ENCODE data around the gene CFAP299. TPM values are rescaled to one million over a fixed set of nuclear protein-coding genes. Genes with fewer than 3 reads are reported as not detected.
"Not testable (repeated sequence)": the region's sequence is repeated elsewhere in the genome, so short reads cannot be mapped to it uniquely, and the experiment has no call there.

Gene CFAP299
- total RNA-seq, 2 experiments from 2014 or later: not detected

DNA sequence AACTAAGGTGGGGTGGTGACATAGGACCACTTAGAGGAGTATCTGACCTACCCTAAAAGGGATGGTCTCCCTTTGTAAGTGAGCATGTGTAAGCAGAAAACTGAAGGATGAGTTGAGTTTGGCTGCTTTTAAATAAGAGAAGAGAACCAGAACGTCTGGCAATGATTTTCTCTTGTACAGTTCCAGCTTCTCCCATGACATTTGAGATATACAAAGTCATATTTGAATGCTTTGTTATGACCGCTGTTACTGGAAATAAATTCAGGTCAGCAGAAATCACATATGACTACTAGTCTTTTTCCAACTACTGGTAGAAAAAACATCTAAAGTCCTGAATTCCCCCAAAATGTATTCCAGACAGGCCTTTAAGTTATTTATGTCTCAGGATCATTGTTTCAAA lies 381.7 kb downstream of the CFAP299 start:
- POLR2A ChIA-PET: no interaction called here
- Mint-ChIP-seq H3K4me3 (no peak overlapping the region), H3K27me3 (ENCODE audit: low read depth) (no peaks in the 10 kb centered on the region), H3K9me3 (ENCODE audit: insufficient read depth) (peaks cover 7% of the 10 kb centered on the region), H3K4me1 (ENCODE audit: low read depth) (no peaks in the 10 kb centered on the region), H3K27ac (no peak overlapping the region), H3K36me3 (ENCODE audit: low read depth) (no peaks in the 10 kb centered on the region)
- CTCF ChIA-PET: no interaction called here
- ATAC-seq (no peak), DNase-seq (no peak)

DNA sequence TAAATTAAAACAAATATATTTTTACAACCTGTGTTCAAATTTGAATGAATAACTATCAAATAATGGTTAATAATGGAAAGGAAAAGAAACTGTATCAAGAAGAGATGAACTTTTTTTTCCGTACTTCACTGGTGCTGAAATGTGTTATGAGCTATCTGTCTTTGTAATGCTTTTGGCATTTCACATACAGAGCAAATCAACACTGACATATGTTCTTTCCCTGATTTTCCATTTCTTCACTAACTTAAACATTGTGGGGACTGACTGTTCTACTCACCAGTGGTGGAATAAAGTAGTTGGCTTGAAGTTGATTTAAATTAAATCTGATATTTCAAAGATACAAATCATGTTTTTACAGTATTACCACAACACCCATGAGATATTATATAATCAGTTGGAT lies 390.9 kb downstream of the CFAP299 start:
- H3K27me3 Mint-ChIP-seq (ENCODE audit: low read depth): no peaks in the 10 kb centered on the region
- no peak overlapping the region for H3K27ac Mint-ChIP-seq
- POLR2A ChIA-PET: no interaction called here

DNA sequence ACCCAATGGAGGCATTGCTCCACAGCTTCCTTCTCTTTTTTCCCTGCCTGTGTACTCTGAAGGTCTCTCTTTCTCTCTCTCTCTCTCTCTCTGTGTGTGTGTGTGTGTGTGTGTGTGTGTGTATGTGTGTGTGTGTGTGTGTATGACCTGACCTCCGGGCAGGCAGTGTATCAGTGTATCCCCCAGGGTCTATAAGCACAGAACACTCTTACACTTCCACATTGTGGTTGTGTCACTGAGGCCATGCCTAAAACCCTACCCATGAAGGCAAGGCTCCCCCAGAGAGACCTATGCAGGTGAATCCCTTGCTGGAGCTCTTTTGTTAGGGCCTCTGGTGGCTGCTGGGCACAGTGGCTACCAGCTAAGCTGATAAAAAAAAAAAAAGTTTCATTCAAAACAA lies 394.6 kb downstream of the CFAP299 start:
- ATAC-seq: no peak

More for the DNA sequence above, 390.9 kb downstream of the CFAP299 start:
- no peaks in the 10 kb centered on the region for H3K36me3 Mint-ChIP-seq (ENCODE audit: low read depth)
- H3K9me3 Mint-ChIP-seq (ENCODE audit: insufficient read depth): no peaks in the 10 kb centered on the region
- no peak for ATAC-seq
- no peak overlapping the region for H3K4me3 Mint-ChIP-seq
- DNase-seq: no peak
- CTCF ChIA-PET: no interaction called here
- no peaks in the 10 kb centered on the region for H3K4me1 Mint-ChIP-seq (ENCODE audit: low read depth)

DNA sequence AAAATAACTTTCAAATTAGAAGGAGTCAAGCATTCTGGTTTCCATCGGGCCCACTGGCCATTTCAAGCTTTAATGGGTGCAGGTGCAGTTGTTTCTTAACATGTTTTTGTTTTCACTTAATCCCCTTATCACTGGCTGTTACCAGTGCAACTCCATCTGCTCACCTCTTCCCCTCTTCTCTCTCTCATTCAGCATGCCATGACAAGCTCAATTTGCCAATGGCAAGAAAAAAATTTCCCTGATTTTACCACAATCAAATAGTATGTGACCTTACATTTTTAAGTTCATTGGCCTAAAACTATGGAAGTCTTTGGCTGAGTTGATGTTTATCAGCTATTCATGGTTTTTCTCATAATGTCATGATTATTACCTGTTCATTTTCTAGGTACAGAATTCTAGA lies 395.9 kb downstream of the CFAP299 start:
- CTCF ChIA-PET: no interaction called here

More for the DNA sequence above, 394.6 kb downstream of the CFAP299 start:
- peaks cover 2% of the 10 kb centered on the region for H3K9me3 Mint-ChIP-seq (ENCODE audit: insufficient read depth)
- POLR2A ChIA-PET: no interaction called here
- H3K27me3 Mint-ChIP-seq (ENCODE audit: low read depth): no peaks in the 10 kb centered on the region
- no peak overlapping the region for H3K27ac Mint-ChIP-seq
- CTCF ChIA-PET: no interaction called here
- no peaks in the 10 kb centered on the region for H3K4me1 Mint-ChIP-seq (ENCODE audit: low read depth)
- DNase-seq: no peak
- H3K4me3 Mint-ChIP-seq: no peak overlapping the region
- no peaks in the 10 kb centered on the region for H3K36me3 Mint-ChIP-seq (ENCODE audit: low read depth)

GRCh38 chr4:80732010-80732409 lies 396.5 kb downstream of the CFAP299 start:
- Mint-ChIP-seq H3K27ac (no peak overlapping the region), H3K9me3 (ENCODE audit: insufficient read depth) (peaks cover 6% of the 10 kb centered on the region), H3K27me3 (ENCODE audit: low read depth) (no peaks in the 10 kb centered on the region), H3K36me3 (ENCODE audit: low read depth) (no peaks in the 10 kb centered on the region), H3K4me3 (no peak overlapping the region), H3K4me1 (ENCODE audit: low read depth) (no peaks in the 10 kb centered on the region)
- DNase-seq (no peak), ATAC-seq (no peak)
- CTCF ChIA-PET: no interaction called here
- POLR2A ChIA-PET: no interaction called here

More for the DNA sequence above, 395.9 kb downstream of the CFAP299 start:
- ATAC-seq (no peak), DNase-seq (no peak)
- H3K27ac Mint-ChIP-seq: no peak overlapping the region
- no peak overlapping the region for H3K4me3 Mint-ChIP-seq
- peaks cover 6% of the 10 kb centered on the region for H3K9me3 Mint-ChIP-seq (ENCODE audit: insufficient read depth)
- no peaks in the 10 kb centered on the region for H3K36me3 Mint-ChIP-seq (ENCODE audit: low read depth)
- H3K27me3 Mint-ChIP-seq (ENCODE audit: low read depth): no peaks in the 10 kb centered on the region
- POLR2A ChIA-PET: no interaction called here
- H3K4me1 Mint-ChIP-seq (ENCODE audit: low read depth): no peaks in the 10 kb centered on the region

DNA sequence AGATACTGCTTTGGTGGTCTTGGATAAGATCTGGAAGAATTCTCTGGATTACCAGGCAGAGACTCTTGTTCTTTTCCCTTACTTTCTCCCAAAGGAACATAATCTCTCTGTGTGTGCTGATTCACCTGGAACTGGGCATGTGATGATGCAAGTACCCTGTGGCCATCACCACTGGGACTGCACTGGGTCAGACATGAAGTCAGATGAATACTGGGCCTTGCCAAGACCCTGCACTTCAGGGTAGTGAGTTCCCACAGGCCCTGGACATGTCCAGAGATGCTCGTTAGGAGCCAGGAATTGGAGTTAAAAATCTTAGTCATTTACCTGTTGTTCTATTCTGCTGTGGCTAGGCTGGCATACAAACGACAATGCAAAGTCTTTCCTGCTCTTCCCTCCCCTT lies 404.8 kb downstream of the CFAP299 start:
- Mint-ChIP-seq H3K4me1 (ENCODE audit: low read depth) (no peaks in the 10 kb centered on the region), H3K27me3 (ENCODE audit: low read depth) (no peaks in the 10 kb centered on the region), H3K4me3 (no peak overlapping the region), H3K9me3 (ENCODE audit: insufficient read depth) (peaks cover 22% of the 10 kb centered on the region), H3K27ac (no peak overlapping the region), H3K36me3 (ENCODE audit: low read depth) (no peaks in the 10 kb centered on the region)
- no peak for ATAC-seq
- ChIA-PET POLR2A (no interaction called here), CTCF (no interaction called here)
- DNase-seq: no peak

- H3K9me3 Mint-ChIP-seq (ENCODE audit: insufficient read depth); H3K4me1 Mint-ChIP-seq (ENCODE audit: low read depth); POLR2A ChIA-PET; CTCF ChIA-PET; H3K27ac Mint-ChIP-seq; H3K36me3 Mint-ChIP-seq (ENCODE audit: low read depth); ATAC-seq; DNase-seq; H3K4me3 Mint-ChIP-seq; H3K27me3 Mint-ChIP-seq (ENCODE audit: low read depth): not testable (repeated sequence)
Measured at GRCh38 chr4:80749558-80749957, 414.0 kb downstream of the CFAP299 start.

DNA sequence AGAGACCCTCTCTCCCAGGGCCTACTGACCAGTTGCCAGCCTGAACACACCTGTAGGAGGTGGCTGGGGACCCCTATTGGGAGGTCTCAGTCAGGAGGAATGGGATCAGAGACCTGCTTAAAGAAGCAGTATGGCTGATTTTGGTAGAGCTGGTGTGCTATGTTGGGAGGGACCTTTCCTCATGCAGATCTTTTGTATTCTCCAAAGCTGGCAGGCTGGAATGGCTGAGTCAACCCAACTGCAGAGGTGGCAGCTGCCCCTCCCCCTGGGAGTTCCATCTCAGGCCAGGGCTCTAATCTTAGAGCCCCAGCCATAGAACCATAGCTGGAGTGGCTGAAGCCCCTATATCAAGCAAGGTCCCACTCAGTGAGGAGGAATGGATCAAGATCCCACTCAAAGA lies 415.7 kb downstream of the CFAP299 start:
- no peaks in the 10 kb centered on the region for H3K9me3 Mint-ChIP-seq (ENCODE audit: insufficient read depth)
- no peaks in the 10 kb centered on the region for H3K36me3 Mint-ChIP-seq (ENCODE audit: low read depth)
- H3K4me3 Mint-ChIP-seq: no peak overlapping the region
- CTCF ChIA-PET: no interaction called here
- H3K27ac Mint-ChIP-seq: no peak overlapping the region
- no peaks in the 10 kb centered on the region for H3K4me1 Mint-ChIP-seq (ENCODE audit: low read depth)
- POLR2A ChIA-PET: no interaction called here
- no peaks in the 10 kb centered on the region for H3K27me3 Mint-ChIP-seq (ENCODE audit: low read depth)
- no peak for ATAC-seq
- no peak for DNase-seq

DNA sequence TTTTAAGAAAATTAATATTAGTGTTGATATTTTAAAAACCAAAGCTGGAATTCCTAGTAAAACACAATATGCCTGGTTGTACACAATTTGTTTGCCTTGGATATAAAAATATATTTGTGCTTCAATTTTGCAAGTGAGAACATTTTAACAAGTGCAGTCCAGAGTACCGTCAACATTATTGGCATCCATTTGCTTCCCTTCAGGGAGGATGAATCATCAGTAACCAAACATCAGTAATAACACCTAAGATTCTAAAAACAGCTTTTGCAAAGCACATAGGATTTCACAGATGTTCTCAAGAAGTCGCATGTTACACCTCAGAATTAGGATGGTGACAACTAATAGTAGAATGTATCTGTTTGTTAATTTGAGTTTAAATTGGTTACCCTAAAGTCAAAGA lies 432.4 kb downstream of the CFAP299 start:
- CTCF ChIA-PET: no interaction called here
- POLR2A ChIA-PET: no interaction called here
- no peaks in the 10 kb centered on the region for H3K9me3 Mint-ChIP-seq (ENCODE audit: insufficient read depth)
- ATAC-seq (no peak), DNase-seq (no peak)
- H3K4me3 Mint-ChIP-seq: no peak overlapping the region
- H3K27me3 Mint-ChIP-seq (ENCODE audit: low read depth): no peaks in the 10 kb centered on the region
- no peak overlapping the region for H3K27ac Mint-ChIP-seq
- H3K36me3 Mint-ChIP-seq (ENCODE audit: low read depth): no peaks in the 10 kb centered on the region
- no peaks in the 10 kb centered on the region for H3K4me1 Mint-ChIP-seq (ENCODE audit: low read depth)

- ATAC-seq (no peak), DNase-seq (no peak)
- ChIA-PET CTCF (no interaction called here), POLR2A (no interaction called here)
- no peak overlapping the region for H3K27ac Mint-ChIP-seq
- no peaks in the 10 kb centered on the region for H3K36me3 Mint-ChIP-seq (ENCODE audit: low read depth)
- H3K4me3 Mint-ChIP-seq: no peak overlapping the region
- H3K4me1 Mint-ChIP-seq (ENCODE audit: low read depth): no peaks in the 10 kb centered on the region
- H3K9me3 Mint-ChIP-seq (ENCODE audit: insufficient read depth): no peaks in the 10 kb centered on the region
- no peaks in the 10 kb centered on the region for H3K27me3 Mint-ChIP-seq (ENCODE audit: low read depth)
Measured at GRCh38 chr4:80776168-80776567, 440.6 kb downstream of the CFAP299 start.

- Mint-ChIP-seq H3K4me3 (no peak overlapping the region), H3K27ac (no peak overlapping the region), H3K9me3 (ENCODE audit: insufficient read depth) (no peaks in the 10 kb centered on the region), H3K27me3 (ENCODE audit: low read depth) (no peaks in the 10 kb centered on the region), H3K36me3 (ENCODE audit: low read depth) (no peaks in the 10 kb centered on the region), H3K4me1 (ENCODE audit: low read depth) (no peaks in the 10 kb centered on the region)
- DNase-seq (no peak), ATAC-seq (no peak)
- CTCF ChIA-PET: no interaction called here
- POLR2A ChIA-PET: no interaction called here
Measured at GRCh38 chr4:80781431-80781830, 445.9 kb downstream of the CFAP299 start.

DNA sequence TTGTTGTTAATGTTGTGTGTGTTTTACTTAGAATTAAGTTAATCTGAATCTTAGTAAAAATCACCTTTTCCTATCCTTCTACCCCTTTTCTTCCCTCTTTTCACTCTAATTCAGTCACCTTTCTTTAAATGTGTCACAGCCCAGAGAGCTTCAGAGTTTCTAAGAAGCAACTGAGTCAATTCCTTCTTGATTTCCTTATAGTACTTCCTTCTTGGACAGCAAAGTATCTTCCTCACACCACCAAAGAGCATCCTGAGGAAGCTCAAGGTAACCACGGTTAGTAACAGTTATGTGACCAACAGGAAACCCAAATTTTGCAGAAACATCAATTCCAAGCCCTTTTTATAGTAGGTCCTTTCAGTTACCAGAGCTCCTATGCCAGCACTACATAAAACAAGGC lies 451.8 kb downstream of the CFAP299 start:
- ATAC-seq (no peak), DNase-seq (no peak)
- POLR2A ChIA-PET: no interaction called here
- no peaks in the 10 kb centered on the region for H3K36me3 Mint-ChIP-seq (ENCODE audit: low read depth)
- H3K27me3 Mint-ChIP-seq (ENCODE audit: low read depth): no peaks in the 10 kb centered on the region
- CTCF ChIA-PET: interaction anchor here (0.9 kb wide), 1 partner anchor 18 kb away, joined by 3 read pairs; no protein-coding TSS in a partner anchor
- H3K4me1 Mint-ChIP-seq (ENCODE audit: low read depth): peaks cover 10% of the 10 kb centered on the region
- H3K4me3 Mint-ChIP-seq: no peak overlapping the region
- no peak overlapping the region for H3K27ac Mint-ChIP-seq
- H3K9me3 Mint-ChIP-seq (ENCODE audit: insufficient read depth): no peaks in the 10 kb centered on the region

DNA sequence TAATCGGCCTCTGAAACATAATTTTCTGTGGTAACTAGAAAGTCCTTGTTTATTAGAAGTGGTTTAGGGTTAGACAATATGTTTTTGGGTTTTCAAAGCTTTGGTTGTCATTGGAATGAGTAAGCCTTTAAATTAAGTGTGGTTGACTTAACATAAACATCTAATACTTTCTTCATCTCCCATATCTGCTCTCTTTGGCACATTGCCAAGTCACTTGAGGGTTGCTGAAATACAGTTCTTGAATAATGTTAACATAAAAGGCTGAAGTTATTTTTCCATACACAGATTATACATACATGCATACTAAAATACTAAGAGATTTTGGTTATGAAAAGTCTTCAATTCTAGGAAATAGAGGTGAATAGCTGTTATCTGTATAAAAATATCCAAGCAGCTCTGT lies 453.3 kb downstream of the CFAP299 start:
- no peaks in the 10 kb centered on the region for H3K27me3 Mint-ChIP-seq (ENCODE audit: low read depth)
- no peaks in the 10 kb centered on the region for H3K9me3 Mint-ChIP-seq (ENCODE audit: insufficient read depth)
- H3K4me3 Mint-ChIP-seq: no peak overlapping the region
- H3K36me3 Mint-ChIP-seq (ENCODE audit: low read depth): no peaks in the 10 kb centered on the region
- peaks cover 10% of the 10 kb centered on the region for H3K4me1 Mint-ChIP-seq (ENCODE audit: low read depth)
- DNase-seq: no peak
- no peak for ATAC-seq
- ChIA-PET POLR2A (no interaction called here), CTCF (no interaction called here)
- H3K27ac Mint-ChIP-seq: no peak overlapping the region

Measured in activated CD8-positive, alpha-beta T cell treated with anti-CD3 and anti-CD28 coated beads, Interleukin-2, amount 10 ng/mL, durations not matched to agents 7 days and 5 days (primary cell).